H9 (cell line): ENCODE data around the gene C3. TPM values are rescaled to one million over a fixed set of nuclear protein-coding genes. Genes with fewer than 3 reads are reported as not detected.

ENCODE experiments used
- DNase-seq: peaks from one replicate; pipeline ENCODE4 v3.0.0-alpha.2; 2017
- H2AFZ ChIP-seq: one replicate; pipeline ENCODE4 v1.6.1; 2013; ENCODE audit warnings: mild to moderate bottlenecking, low read length, control low read depth, moderate library complexity
- H2AK5ac ChIP-seq: 2 replicates; pipeline ENCODE4 v1.6.1; 2013; ENCODE audit warnings: low read length, control low read depth, mixed read lengths; ENCODE audit not compliant: insufficient read length
- H2BK120ac ChIP-seq: one replicate; pipeline ENCODE4 v1.6.1; 2013; ENCODE audit warnings: low read depth, mild to moderate bottlenecking, low read length, control low read depth, inconsistent platforms; ENCODE audit not compliant: poor library complexity, severe bottlenecking
- H2BK12ac ChIP-seq: 2 replicates; pipeline ENCODE4 v1.6.1; 2013; ENCODE audit warnings: low read length, control low read depth, mixed read lengths, low read depth; ENCODE audit not compliant: insufficient read length
- H2BK15ac ChIP-seq: 2 replicates; pipeline ENCODE4 v1.6.1; 2013; ENCODE audit warnings: low read depth, low read length, control low read depth
- H2BK20ac ChIP-seq: one replicate; pipeline ENCODE4 v1.6.1; 2013; ENCODE audit warnings: low read depth, mild to moderate bottlenecking, low read length, control low read depth, inconsistent platforms; ENCODE audit not compliant: poor library complexity, severe bottlenecking
- H2BK5ac ChIP-seq: 2 replicates; pipeline ENCODE4 v1.6.1; 2013; ENCODE audit warnings: low read length, control low read depth, mixed read lengths; ENCODE audit not compliant: insufficient read length
- H3K14ac ChIP-seq: 2 replicates; pipeline ENCODE4 v1.6.1; 2013; ENCODE audit warnings: low read length, control low read depth; ENCODE audit not compliant: insufficient read depth
- H3K18ac ChIP-seq: 2 replicates; pipeline ENCODE4 v1.6.1; 2013; ENCODE audit warnings: low read depth, mild to moderate bottlenecking, mixed read lengths, low read length, control low read depth; ENCODE audit not compliant: insufficient read length
- H3K23ac ChIP-seq: 2 replicates; pipeline ENCODE4 v1.6.1; 2013; ENCODE audit warnings: low read length, control low read depth, mixed read lengths, low read depth; ENCODE audit not compliant: insufficient read length
- H3K23me2 ChIP-seq: 2 replicates; pipeline ENCODE4 v1.6.1; 2013; ENCODE audit warnings: low read depth, mild to moderate bottlenecking, mixed read lengths, low read length, control low read depth; ENCODE audit not compliant: insufficient read length, poor library complexity, severe bottlenecking
- H3K27ac ChIP-seq: 2 replicates; pipeline ENCODE4 v1.5.1; 2013; ENCODE audit warnings: low read length, control low read depth, mixed read lengths, low read depth; ENCODE audit not compliant: insufficient read length
- H3K27me3 ChIP-seq: 2 replicates; pipeline ENCODE4 v1.6.1; 2013; ENCODE audit warnings: low read length, control low read depth, inconsistent platforms; ENCODE audit not compliant: insufficient read depth
- H3K4ac ChIP-seq: 2 replicates; pipeline ENCODE4 v1.6.1; 2013; ENCODE audit warnings: low read depth, mild to moderate bottlenecking, control low read depth, inconsistent platforms, low read length, moderate library complexity
- H3K4me1 ChIP-seq: 2 replicates; pipeline ENCODE4 v1.6.1; 2013; ENCODE audit warnings: low read length, control low read depth, inconsistent platforms; ENCODE audit not compliant: insufficient read depth
- H3K4me2 ChIP-seq: 2 replicates; pipeline ENCODE4 v1.6.1; 2013; ENCODE audit warnings: low read length, control low read depth, mixed read lengths; ENCODE audit not compliant: insufficient read length, insufficient read depth
- H3K56ac ChIP-seq: 2 replicates; pipeline ENCODE4 v1.6.1; 2013; ENCODE audit warnings: low read depth, mild to moderate bottlenecking, mixed read lengths, low read length, control low read depth; ENCODE audit not compliant: insufficient read length
- H3K79me1 ChIP-seq: 2 replicates; pipeline ENCODE4 v1.6.1; 2013; ENCODE audit warnings: low read depth, mild to moderate bottlenecking, moderate library complexity, low read length, control low read depth, inconsistent platforms; ENCODE audit not compliant: insufficient read depth, poor library complexity, severe bottlenecking
- H3K79me2 ChIP-seq: 2 replicates; pipeline ENCODE4 v1.6.1; 2013; ENCODE audit warnings: low read length, control low read depth, inconsistent platforms; ENCODE audit not compliant: insufficient read depth
- H3K9ac ChIP-seq: 2 replicates; pipeline ENCODE4 v1.6.1; 2013; ENCODE audit warnings: low read length, control low read depth, mixed read lengths; ENCODE audit not compliant: insufficient read length; ENCODE audit errors: extremely low read depth
- H3K9me3 ChIP-seq: one replicate; pipeline ENCODE4 v1.6.1; 2013; ENCODE audit warnings: low read depth, low read length, inconsistent platforms; ENCODE audit not compliant: control insufficient read depth
- H3T11ph ChIP-seq: one replicate; pipeline ENCODE4 v1.6.1; 2013; ENCODE audit warnings: mild to moderate bottlenecking, low read length, control low read depth, inconsistent platforms
- H4K20me1 ChIP-seq: one replicate; pipeline ENCODE4 v1.6.1; 2013; ENCODE audit not compliant: control insufficient read depth, insufficient read length, insufficient read depth
- H4K5ac ChIP-seq: 2 replicates; pipeline ENCODE4 v1.6.1; 2013; ENCODE audit warnings: low read depth, mild to moderate bottlenecking, mixed read lengths, low read length, control low read depth; ENCODE audit not compliant: insufficient read length
- H4K8ac ChIP-seq: replicated peaks from 2 replicates; pipeline ENCODE4 v1.6.1; 2013; ENCODE audit warnings: low read length, control low read depth, mixed read lengths, low read depth; ENCODE audit not compliant: insufficient read length
- H4K91ac ChIP-seq: 2 replicates; pipeline ENCODE4 v1.6.1; 2013; ENCODE audit warnings: low read depth, mild to moderate bottlenecking, moderate library complexity, mixed read lengths, low read length, control low read depth; ENCODE audit not compliant: insufficient read length
- H3K27ac Mint-ChIP-seq, 3 experiments: 2 replicates in 2 of 3; 3 replicates in 1 of 3; pipeline ENCODE4 v1.8.0; 2020 to 2021; ENCODE audit warnings: mixed read lengths in 3 of 3, mild to moderate bottlenecking in 1 of 3, moderate library complexity in 1 of 3
- H3K27me3 Mint-ChIP-seq: 2 replicates; pipeline ENCODE4 v1.8.0; 2021; ENCODE audit warnings: low read depth, mild to moderate bottlenecking, moderate library complexity, mixed read lengths
- H3K36me3 Mint-ChIP-seq, 3 experiments: 2 replicates in 2 of 3; 3 replicates in 1 of 3; pipeline ENCODE4 v1.8.0; 2020 to 2021; ENCODE audit warnings: low read depth in 3 of 3, mixed read lengths in 3 of 3; ENCODE audit not compliant: insufficient read depth in 1 of 3
- H3K4me1 Mint-ChIP-seq, 2 experiments: 2 replicates each; pipeline ENCODE4 v1.8.0; 2020; ENCODE audit warnings: mixed read lengths in 2 of 2
- H3K4me3 Mint-ChIP-seq, 2 experiments: 2 replicates in 1 of 2; 3 replicates in 1 of 2; pipeline ENCODE4 v1.8.0; 2020 to 2021; ENCODE audit warnings: mild to moderate bottlenecking in 2 of 2, mixed read lengths in 2 of 2, moderate library complexity in 1 of 2
- H3K9me3 Mint-ChIP-seq, 2 experiments: 2 replicates in 1 of 2; 3 replicates in 1 of 2; pipeline ENCODE4 v1.8.0; 2020; ENCODE audit warnings: mild to moderate bottlenecking in 2 of 2, mixed read lengths in 2 of 2, moderate library complexity in 1 of 2
- CTCF ChIP-seq: fragments of 200-600 bp; sonication (generic); conservative IDR thresholded peaks from 3 replicates; pipeline ENCODE4 v1.8.0; 2021; ENCODE audit warnings: antibody characterized with exemption, mild to moderate bottlenecking
- WGBS: extraction: QIAGEN DNeasy Blood & Tissue Kit; methylation state at CpG from one replicate; pipeline ENCODE4 v1.1.7; 2013; ENCODE audit warnings: missing lambda C conversion rate, low lambda C conversion rate, mixed read lengths; ENCODE audit not compliant: insufficient read length; ENCODE audit errors: extremely low coverage; 5-methylcytosine and 5-hydroxymethylcytosine counted together
- total RNA-seq: library from RNA; stranded (reverse); gene quantifications from 2 replicates; pipeline ENCODE4 v1.2.1, GENCODE V29; 2021

C3 gene
- total RNA-seq, 1 experiment from 2014 or later: 5.9 TPM

GRCh38 chr19:6683971-6684370 is 36.5 kb downstream of the C3 start:
- no peak overlapping the region for H3K18ac ChIP-seq
- H2BK120ac ChIP-seq: no peak overlapping the region
- no peak overlapping the region for H3K23ac ChIP-seq
- H3K4me1 ChIP-seq: no peaks in the 10 kb centered on the region
- no peak overlapping the region for H3K9ac ChIP-seq
- H2AK5ac ChIP-seq: no peak overlapping the region
- no peaks in the 10 kb centered on the region for H3K9me3 ChIP-seq
- H3K56ac ChIP-seq: no peak overlapping the region
- H3K23me2 ChIP-seq: no peaks in the 10 kb centered on the region
- H2BK15ac ChIP-seq: no peak overlapping the region
- DNase-seq: no peak
- Mint-ChIP-seq H3K27ac (no peak overlapping the region), H3K36me3 (peaks cover 0 to 15% (median 0%) of the 10 kb centered on the region in 3 experiments; a peak in 5 of 7 replicates), H3K4me1 (no peaks in the 10 kb centered on the region), H3K4me3 (no peak overlapping the region), H3K9me3 (peaks cover 2 to 52% of the 10 kb centered on the region in 2 experiments; a peak in 4 of 5 replicates), H3K27me3 (peaks cover 20% of the 10 kb centered on the region)
- H3T11ph ChIP-seq: no peak overlapping the region
- no peak overlapping the region for H3K4ac ChIP-seq
- no peak overlapping the region for H3K27ac ChIP-seq
- H4K5ac ChIP-seq: no peak overlapping the region
- H3K79me2 ChIP-seq: no peaks in the 10 kb centered on the region
- H2BK12ac ChIP-seq: no peak overlapping the region
- no peaks in the 10 kb centered on the region for H3K79me1 ChIP-seq
- no CpG with 5 or more reads among the region's 4 CpGs for WGBS
- H2AFZ ChIP-seq: no peak overlapping the region
- no peaks in the 10 kb centered on the region for H4K20me1 ChIP-seq
- H3K27me3 ChIP-seq: no peaks in the 10 kb centered on the region
- no peak for TF ChIP-seq CTCF
- H4K8ac ChIP-seq: no peak overlapping the region
- H2BK20ac ChIP-seq: no peak overlapping the region
- no peak overlapping the region for H2BK5ac ChIP-seq
- no peak overlapping the region for H4K91ac ChIP-seq
- H3K4me2 ChIP-seq: no peak overlapping the region
- no peak overlapping the region for H3K14ac ChIP-seq
